Measurements from ENCODE around the gene CTSS.

Gene CTSS

GRCh38 chr1:150793221-150793620, 27.6 kb upstream of the CTSS start:
- DNase-seq (ENCODE audit: low read depth), result no peak
- no peak for TF ChIP-seq CTCF (IDR thresholded peaks at IDR 0.05; ENCODE audit: control insufficient read depth, insufficient read depth, low read depth, low read length, missing control alignments)
- H3K4me3 ChIP-seq (ENCODE audit: control insufficient read depth, low read depth, low read length), result no peak overlapping the region

- TF ChIP-seq CTCF (IDR thresholded peaks at IDR 0.05; ENCODE audit: control insufficient read depth, insufficient read depth, low read depth, low read length, missing control alignments), result no peak
- no peak overlapping the region for H3K4me3 ChIP-seq (ENCODE audit: control insufficient read depth, low read depth, low read length)
- no peak for DNase-seq (ENCODE audit: low read depth)
These were observed 26.0 kb upstream of the CTSS start for GRCh38 chr1:150791585-150791984.

GRCh38 chr1:150789396-150789795, 23.8 kb upstream of the CTSS start:
- H3K4me3 ChIP-seq (ENCODE audit: control insufficient read depth, low read depth, low read length), result no peak overlapping the region
- no peak for DNase-seq (ENCODE audit: low read depth)
- TF ChIP-seq CTCF (IDR thresholded peaks at IDR 0.05; ENCODE audit: control insufficient read depth, insufficient read depth, low read depth, low read length, missing control alignments), result no peak

GRCh38 chr1:150788946-150789345, 23.4 kb upstream of the CTSS start:
- no peak overlapping the region for H3K4me3 ChIP-seq (ENCODE audit: control insufficient read depth, low read depth, low read length)
- TF ChIP-seq CTCF (IDR thresholded peaks at IDR 0.05; ENCODE audit: control insufficient read depth, insufficient read depth, low read depth, low read length, missing control alignments), result no peak
- no peak for DNase-seq (ENCODE audit: low read depth)

- TF ChIP-seq CTCF (IDR thresholded peaks at IDR 0.05; ENCODE audit: control insufficient read depth, insufficient read depth, low read depth, low read length, missing control alignments), result no peak
- no peak for DNase-seq (ENCODE audit: low read depth)
These were observed 21.9 kb upstream of the CTSS start for GRCh38 chr1:150787455-150787854.

GRCh38 chr1:150780510-150780909, 14.9 kb upstream of the CTSS start:
- TF ChIP-seq CTCF (IDR thresholded peaks at IDR 0.05; ENCODE audit: control insufficient read depth, insufficient read depth, low read depth, low read length, missing control alignments), result no peak
- DNase-seq (ENCODE audit: low read depth), result no peak
- no peak overlapping the region for H3K4me3 ChIP-seq (ENCODE audit: control insufficient read depth, low read depth, low read length)

More at GRCh38 chr1:150787455-150787854, 21.9 kb upstream of the CTSS start:
- H3K4me3 ChIP-seq (ENCODE audit: control insufficient read depth, low read depth, low read length), result no peak overlapping the region

GRCh38 chr1:150778409-150778808, 12.8 kb upstream of the CTSS start:
- no peak for DNase-seq (ENCODE audit: low read depth)
- H3K4me3 ChIP-seq (ENCODE audit: control insufficient read depth, low read depth, low read length), result no peak overlapping the region
- no peak for TF ChIP-seq CTCF (IDR thresholded peaks at IDR 0.05; ENCODE audit: control insufficient read depth, insufficient read depth, low read depth, low read length, missing control alignments)

Measured in AG09309 (cell line).